Keratinocyte (primary cell): ENCODE results near the gene RBBP4. TPM values are rescaled to one million over a fixed set of nuclear protein-coding genes. Genes with fewer than 3 reads are reported as not detected.
"Not testable (repeated sequence)": the region's sequence is repeated elsewhere in the genome, so short reads cannot be mapped to it uniquely, and the experiment has no call there.

ENCODE experiments used
- DNase-seq: peaks from one replicate; pipeline ENCODE4 v3.0.0-alpha.2; 2011; ENCODE audit warnings: low read depth, missing footprints, low spot score
- FAIRE-seq: peaks from 2 replicates; lab custom pipeline; 2011; peaks lifted over from hg19 to GRCh38; lab: Jason Lieb, UNC
- H2AFZ ChIP-seq: 2 replicates; pipeline ENCODE4 v1.6.0; 2012; ENCODE audit warnings: low read length, control low read depth, inconsistent platforms; ENCODE audit not compliant: control insufficient read depth
- H3K27ac ChIP-seq: 2 replicates; pipeline ENCODE4 v1.5.1; 2011; ENCODE audit warnings: low read length; ENCODE audit not compliant: control insufficient read depth, insufficient read depth
- H3K27me3 ChIP-seq: 3 replicates; pipeline ENCODE4 v1.6.0; 2011; ENCODE audit warnings: low read length; ENCODE audit not compliant: control insufficient read depth, insufficient read depth; ENCODE audit errors: extremely low read depth
- H3K36me3 ChIP-seq, 2 experiments: 2 replicates in 1 of 2; 3 replicates in 1 of 2; pipeline ENCODE4 v1.5.1; 2011; ENCODE audit warnings: low read length in 2 of 2, mild to moderate bottlenecking in 1 of 2; ENCODE audit not compliant: control insufficient read depth in 2 of 2, insufficient read depth in 2 of 2; ENCODE audit errors: extremely low read depth in 1 of 2
- H3K4me1 ChIP-seq: 3 replicates; pipeline ENCODE4 v1.5.1; 2011; ENCODE audit warnings: low read length; ENCODE audit not compliant: control insufficient read depth, insufficient read depth; ENCODE audit errors: extremely low read depth
- H3K4me2 ChIP-seq: 3 replicates; pipeline ENCODE4 v1.6.0; 2011; ENCODE audit warnings: low read depth, low read length; ENCODE audit not compliant: control insufficient read depth, insufficient read depth; ENCODE audit errors: extremely low read depth
- H3K4me3 ChIP-seq, 3 experiments: fragments of 200-600 bp in 1 of 3; sonication (generic) in 1 of 3; 2 replicates in 2 of 3; 3 replicates in 1 of 3; pipeline ENCODE4 v1.5.1; 2011 to 2016; ENCODE audit warnings: low read length in 3 of 3, mild to moderate bottlenecking in 3 of 3, control low read depth in 2 of 3, inconsistent platforms in 1 of 3, low read depth in 1 of 3, mixed read lengths in 1 of 3, mixed run types in 1 of 3, moderate library complexity in 1 of 3; ENCODE audit not compliant: control insufficient read depth in 2 of 3, insufficient read depth in 2 of 3; ENCODE audit errors: extremely low read depth in 1 of 3
- H3K79me2 ChIP-seq: 2 replicates; pipeline ENCODE4 v1.6.0; 2012; ENCODE audit warnings: low read length; ENCODE audit not compliant: control insufficient read depth, insufficient read depth
- H3K9ac ChIP-seq: 3 replicates; pipeline ENCODE4 v1.6.0; 2011; ENCODE audit warnings: low read length; ENCODE audit not compliant: control insufficient read depth, insufficient read depth; ENCODE audit errors: extremely low read depth
- H3K9me1 ChIP-seq: 3 replicates; pipeline ENCODE4 v1.6.0; 2011; ENCODE audit warnings: low read length; ENCODE audit not compliant: control insufficient read depth, insufficient read depth; ENCODE audit errors: extremely low read depth
- H3K9me3 ChIP-seq: 2 replicates; pipeline ENCODE4 v1.5.1; 2012; ENCODE audit warnings: low read depth, low read length; ENCODE audit not compliant: control insufficient read depth
- H4K20me1 ChIP-seq: 3 replicates; pipeline ENCODE4 v1.6.0; 2011; ENCODE audit warnings: low read length; ENCODE audit not compliant: control insufficient read depth, insufficient read depth; ENCODE audit errors: extremely low read depth
- CTCF ChIP-seq, 3 experiments: IDR thresholded peaks in 1 of 3; conservative IDR thresholded peaks in 1 of 3; optimal IDR thresholded peaks in 1 of 3; 2 replicates in 2 of 3; 3 replicates in 1 of 3; pipeline versions ENCODE3 to v1.5.1; 2011; ENCODE audit warnings: low read length in 3 of 3, mild to moderate bottlenecking in 3 of 3, moderate library complexity in 2 of 3, control low read depth in 1 of 3, inconsistent platforms in 1 of 3; ENCODE audit not compliant: insufficient read depth in 2 of 3; ENCODE audit errors: extremely low read depth in 1 of 3
- EZH2 ChIP-seq: IDR thresholded peaks from one replicate; pipeline ENCODE4 v1.6.1; 2012; ENCODE audit warnings: inconsistent platforms, mild to moderate bottlenecking, low read length, moderate library complexity
- dilution Hi-C: fragments of 300-500 bp; cut with MboI; formaldehyde crosslinking; loops from one replicate; pipeline ENCODE4 v1.7.0; 2020; ENCODE audit warnings: low sequenced_read_pairs; ENCODE audit not compliant: extremely low pct_ligation_motif_present
- polyA plus RNA-seq, 5 experiments: library from polyadenylated mRNA; depleted of rRNA in 3 of 5; stranded (reverse) in 3 of 5; stranded (forward) in 1 of 5; unstranded in 1 of 5; fragments of >200 nt; gene quantifications; 1 replicate in 1 of 5; 2 replicates in 3 of 5; 3 replicates in 1 of 5; pipeline versions ENCODE4 v1.2.1 to v1.2.3, GENCODE V29; 2011 to 2012; ENCODE audit warnings: missing spikeins in 2 of 5, low read depth in 1 of 5, low replicate concordance in 1 of 5

The RBBP4 gene
- polyA plus RNA-seq, 1 donor (not counting 4 experiments of a cell fraction or from before 2014, with no cell fraction given): 61.5 TPM

DNA sequence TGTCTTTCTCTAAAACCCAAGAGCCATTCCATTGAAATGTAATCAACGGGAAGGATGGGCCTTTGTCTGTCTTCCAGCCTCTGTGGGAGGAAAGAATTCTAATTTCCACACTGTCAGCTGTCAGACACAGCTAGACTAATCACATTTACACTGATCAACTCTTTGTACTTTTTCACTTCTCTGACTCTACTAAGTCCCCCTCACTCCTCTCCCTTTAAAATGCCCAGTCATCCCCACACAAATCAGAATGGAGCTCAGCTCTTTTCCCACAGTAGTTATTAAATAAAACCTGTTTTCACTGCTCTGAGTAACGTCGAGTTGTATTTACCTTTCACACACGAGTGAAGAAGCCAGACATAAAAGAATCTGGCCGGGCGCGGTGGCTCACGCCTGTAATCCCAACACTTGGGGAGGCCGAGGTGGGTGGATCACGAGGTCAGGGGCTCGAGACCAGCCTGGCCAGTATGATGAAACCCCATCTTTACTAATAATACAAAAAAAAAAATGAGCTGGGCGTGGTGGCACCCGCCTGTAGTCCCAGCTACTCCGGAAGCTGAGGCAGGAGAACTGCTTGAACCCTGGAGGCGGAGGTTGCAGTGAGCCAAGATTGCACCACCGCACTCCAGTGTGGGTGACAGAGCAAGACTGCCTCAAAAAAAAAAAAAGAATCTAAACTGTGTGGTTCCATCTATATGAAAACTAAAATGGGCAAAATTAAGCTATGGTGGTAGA, 13.9 kb upstream of the RBBP4 start:
- no peak for TF ChIP-seq EZH2
- no peak for TF ChIP-seq CTCF (optimal IDR thresholded peaks at IDR 0.05 in 1 of 3, IDR thresholded peaks at IDR 0.05 in 1 of 3, conservative IDR thresholded peaks at IDR 0.05 in 1 of 3; ENCODE audit: extremely low read depth in 1 of 3, insufficient read depth in 2 of 3, low read length in 3 of 3)
- dilution Hi-C loops: no loop called here
- FAIRE-seq (no peak), DNase-seq (no peak)
- Histone ChIP-seq H3K4me2 (no peak overlapping the region), H3K79me2 (peaks cover 29% of the 10 kb centered on the region), H4K20me1 (no peaks in the 10 kb centered on the region), H3K27me3 (no peaks in the 10 kb centered on the region), H3K9me3 (no peaks in the 10 kb centered on the region), H3K4me3 (no peak overlapping the region), H3K9ac (no peak overlapping the region), H3K27ac (no peak overlapping the region), H3K9me1 (no peaks in the 10 kb centered on the region), H3K36me3 (peaks cover 4 to 9% of the 10 kb centered on the region in 2 experiments), H2AFZ (no peak overlapping the region), H3K4me1 (no peaks in the 10 kb centered on the region)

DNA sequence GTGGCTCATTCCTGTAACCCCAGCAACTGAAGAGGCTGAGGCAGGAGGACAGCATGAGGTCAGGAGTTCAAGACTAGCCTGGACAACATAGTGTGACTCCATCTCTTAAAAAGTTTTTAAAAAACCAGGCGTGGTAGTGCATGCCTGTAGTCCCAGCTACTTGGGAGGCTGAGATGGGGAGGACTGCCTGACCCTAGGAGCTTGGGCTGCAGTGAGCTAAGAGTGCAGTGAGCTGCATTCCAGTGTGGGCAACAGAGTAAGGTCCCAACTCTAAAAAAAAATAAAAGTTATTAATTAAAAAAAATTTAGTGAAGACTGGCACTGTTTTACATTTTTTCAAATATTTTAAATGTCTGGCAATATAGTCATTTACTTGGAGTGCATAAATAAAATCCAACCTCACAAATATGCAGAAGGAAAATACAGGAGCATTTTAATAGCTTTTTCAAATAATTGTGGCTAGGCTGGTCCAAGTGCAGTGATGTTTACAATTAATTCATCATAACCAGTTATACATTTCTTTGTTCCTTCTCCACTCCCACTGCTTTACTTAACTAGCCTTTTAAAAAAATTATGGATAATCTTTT, 11.4 kb upstream of the RBBP4 start:
- dilution Hi-C loops: no loop called here
- H4K20me1 ChIP-seq: no peaks in the 10 kb centered on the region
- FAIRE-seq (no peak), DNase-seq (no peak)
- no peak overlapping the region for H3K4me2 ChIP-seq
- no peaks in the 10 kb centered on the region for H3K9me3 ChIP-seq
- H3K79me2 ChIP-seq: peaks cover 49% of the 10 kb centered on the region
- no peaks in the 10 kb centered on the region for H3K4me1 ChIP-seq
- H3K36me3 ChIP-seq: no peaks in the 10 kb centered on the region
- no peak overlapping the region for H3K4me3 ChIP-seq
- H3K9ac ChIP-seq: no peak overlapping the region
- no peaks in the 10 kb centered on the region for H3K27me3 ChIP-seq
- H3K9me1 ChIP-seq: no peaks in the 10 kb centered on the region
- H3K27ac ChIP-seq: no peak overlapping the region
- no peak overlapping the region for H2AFZ ChIP-seq
- TF ChIP-seq CTCF (optimal IDR thresholded peaks at IDR 0.05 in 1 of 3, IDR thresholded peaks at IDR 0.05 in 1 of 3, conservative IDR thresholded peaks at IDR 0.05 in 1 of 3; ENCODE audit: extremely low read depth in 1 of 3, insufficient read depth in 2 of 3, low read length in 3 of 3): no peak
- no peak for TF ChIP-seq EZH2

DNA sequence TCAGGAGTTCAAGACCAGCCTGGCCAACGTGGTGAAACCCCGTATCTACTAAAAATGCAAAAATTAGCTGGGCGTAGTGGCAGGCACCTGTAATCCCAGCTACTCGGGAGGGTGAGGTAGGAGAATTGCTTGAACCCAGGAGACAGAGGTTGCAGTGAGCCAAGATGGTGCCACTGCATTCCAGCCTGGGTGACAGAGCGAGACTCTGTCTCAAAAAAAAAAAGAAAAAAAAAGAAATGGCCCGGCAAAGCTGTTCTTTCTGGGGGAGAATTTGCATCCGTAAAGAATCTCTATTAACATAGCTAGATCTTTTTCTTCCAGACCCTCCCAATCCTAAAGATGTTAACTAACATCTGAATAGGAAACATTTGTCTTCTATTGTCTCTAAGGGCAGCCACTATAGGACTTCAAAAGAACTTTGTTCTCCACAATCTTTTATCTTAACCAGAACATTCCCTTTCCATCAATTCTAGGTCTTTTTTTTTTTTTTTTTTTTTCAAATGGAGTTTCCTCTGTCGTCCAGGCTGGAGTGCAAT, 8.6 kb upstream of the RBBP4 start:
- FAIRE-seq, H3K4me3 ChIP-seq, H3K4me2 ChIP-seq, DNase-seq, H3K27ac ChIP-seq, H3K4me1 ChIP-seq, H2AFZ ChIP-seq, H3K9me1 ChIP-seq, H3K9me3 ChIP-seq, H3K36me3 ChIP-seq, H3K9ac ChIP-seq, dilution Hi-C loops, H3K27me3 ChIP-seq, H4K20me1 ChIP-seq: not testable (repeated sequence)
- peaks cover 59% of the 10 kb centered on the region for H3K79me2 ChIP-seq
